Gastrocnemius medialis (tissue), 4 donors: ENCODE data around the gene ISLR. TPM values are rescaled to one million over a fixed set of nuclear protein-coding genes. Genes with fewer than 3 reads are reported as not detected.

Source experiments
- ATAC-seq, 2 donors: fragments of 150-250 bp; one replicate each; pipeline ENCODE4 v1.9.1; 2016
- DNase-seq, 2 donors: peaks; one replicate each; pipeline ENCODE4 v3.0.0-alpha.2; 2019
- H3K27ac ChIP-seq, 4 donors: fragments of 200-600 bp; sonication (generic); 1 replicate in 1 of 4; 2 replicates in 3 of 4; pipeline ENCODE4 v1.5.1; 2016 to 2018; ENCODE audit warnings: mild to moderate bottlenecking in 2 of 4, moderate library complexity in 1 of 4
- H3K27me3 ChIP-seq, 3 donors: fragments of 200-600 bp; sonication (generic) in 2 of 3; 1 replicate in 1 of 3; 2 replicates in 2 of 3; pipeline versions ENCODE4 v1.5.1 to v1.6.0; 2016 to 2019; ENCODE audit warnings: mild to moderate bottlenecking in 1 of 3, moderate library complexity in 1 of 3
- H3K36me3 ChIP-seq, 2 donors: fragments of 200-600 bp; sonication (generic) in 1 of 2; one replicate each; pipeline ENCODE4 v1.5.1; 2017 to 2018
- H3K4me1 ChIP-seq, 2 donors: fragments of 200-600 bp; sonication (generic) in 1 of 2; one replicate each; pipeline ENCODE4 v1.5.1; 2016 to 2017; ENCODE audit warnings: mild to moderate bottlenecking in 2 of 2
- H3K4me3 ChIP-seq, 4 donors: fragments of 200-600 bp; sonication (generic) in 3 of 4; 1 replicate in 1 of 4; 2 replicates in 3 of 4; pipeline ENCODE4 v1.5.1; 2016 to 2019; ENCODE audit warnings: mild to moderate bottlenecking in 2 of 4
- H3K9me3 ChIP-seq, 3 donors: fragments of 200-600 bp; sonication (generic) in 2 of 3; 1 replicate in 1 of 3; 2 replicates in 2 of 3; pipeline ENCODE4 v1.5.1; 2016 to 2019
- POLR2A ChIP-seq, 2 donors: fragments of 450-650 bp; IDR thresholded peaks; one replicate each; pipeline ENCODE4 v1.6.1; 2017; ENCODE audit warnings: antibody characterized with exemption in 2 of 2, mild to moderate bottlenecking in 2 of 2, moderate library complexity in 2 of 2
- in situ Hi-C, 4 donors: fragments of 200-750 bp; cut with MboI; loops; one replicate each; pipeline versions ENCODE4 v1.15.0 to v1.8.0; 2017; ENCODE audit warnings: low sequenced_read_pairs in 4 of 4
- intact Hi-C: fragments of 100-400 bp; cut with DNase I; formaldehyde crosslinking; loops from one replicate; pipeline ENCODE4 v1.15.1; 2023; ENCODE audit warnings: low total_unique reads
- total RNA-seq, 4 donors: library from RNA; depleted of rRNA; stranded (reverse); fragments of >200 nt; gene quantifications; one replicate each; pipeline versions ENCODE4 v1.1.0 to v1.2.3, GENCODE V29; 2016
- TF ChIP-seq, protein P1 (sequence below), 5 experiments: fragments of 450-650 bp in 3 of 5; fragments of 200-600 bp in 2 of 5; sonication (generic) in 2 of 5; IDR thresholded peaks in 4 of 5; conservative IDR thresholded peaks in 1 of 5; 1 replicate in 4 of 5; 2 replicates in 1 of 5; pipeline ENCODE4 v1.5.1; 2016 to 2019; ENCODE audit warnings: antibody characterized with exemption in 5 of 5, mild to moderate bottlenecking in 3 of 5, moderate library complexity in 3 of 5

Gene ISLR, protein sequence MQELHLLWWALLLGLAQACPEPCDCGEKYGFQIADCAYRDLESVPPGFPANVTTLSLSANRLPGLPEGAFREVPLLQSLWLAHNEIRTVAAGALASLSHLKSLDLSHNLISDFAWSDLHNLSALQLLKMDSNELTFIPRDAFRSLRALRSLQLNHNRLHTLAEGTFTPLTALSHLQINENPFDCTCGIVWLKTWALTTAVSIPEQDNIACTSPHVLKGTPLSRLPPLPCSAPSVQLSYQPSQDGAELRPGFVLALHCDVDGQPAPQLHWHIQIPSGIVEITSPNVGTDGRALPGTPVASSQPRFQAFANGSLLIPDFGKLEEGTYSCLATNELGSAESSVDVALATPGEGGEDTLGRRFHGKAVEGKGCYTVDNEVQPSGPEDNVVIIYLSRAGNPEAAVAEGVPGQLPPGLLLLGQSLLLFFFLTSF
- 10 to 100 TPM in 3 of 4 donors, 1 to 10 TPM in 1; 5.9 to 29.4 (median 25.9) TPM for total RNA-seq

DNA sequence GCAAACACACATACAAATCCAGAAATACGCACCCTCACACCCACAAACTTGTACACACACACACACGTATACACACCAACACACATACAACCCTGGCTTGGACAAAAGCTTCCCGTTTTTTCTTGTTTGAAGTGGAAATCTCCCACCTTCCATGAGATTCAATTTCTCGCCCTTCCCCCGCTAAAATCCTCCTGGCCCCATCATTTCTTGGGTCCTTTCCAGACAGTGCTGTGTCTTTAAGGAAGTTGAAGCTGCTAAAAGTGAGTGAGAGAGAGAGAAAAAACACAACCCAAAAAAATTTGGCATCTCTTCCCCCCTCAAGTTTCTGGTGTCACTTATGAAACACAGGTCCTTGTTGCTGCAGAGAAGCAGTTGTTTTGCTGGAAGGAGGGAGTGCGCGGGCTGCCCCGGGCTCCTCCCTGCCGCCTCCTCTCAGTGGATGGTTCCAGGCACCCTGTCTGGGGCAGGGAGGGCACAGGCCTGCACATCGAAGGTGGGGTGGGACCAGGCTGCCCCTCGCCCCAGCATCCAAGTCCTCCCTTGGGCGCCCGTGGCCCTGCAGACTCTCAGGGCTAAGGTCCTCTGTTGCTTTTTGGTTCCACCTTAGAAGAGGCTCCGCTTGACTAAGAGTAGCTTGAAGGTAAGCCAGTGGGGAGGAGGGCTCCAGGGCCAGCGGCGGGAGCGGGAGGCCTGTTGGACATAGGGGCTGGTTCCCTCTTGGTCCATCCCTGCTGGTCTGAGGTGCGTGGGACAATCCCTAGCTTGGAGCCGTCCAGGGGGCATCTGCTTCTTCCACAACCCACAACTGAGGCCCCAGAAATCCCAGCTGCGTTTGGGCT is at the start of gene ISLR:
ISLR (plus strand) TSS at position 331 of the 839 bp plus-strand sequence. CDS start 1,149 bp downstream, outside the sequence.
- in situ Hi-C loops = no loop called here
- TF ChIP-seq, protein P1, sequence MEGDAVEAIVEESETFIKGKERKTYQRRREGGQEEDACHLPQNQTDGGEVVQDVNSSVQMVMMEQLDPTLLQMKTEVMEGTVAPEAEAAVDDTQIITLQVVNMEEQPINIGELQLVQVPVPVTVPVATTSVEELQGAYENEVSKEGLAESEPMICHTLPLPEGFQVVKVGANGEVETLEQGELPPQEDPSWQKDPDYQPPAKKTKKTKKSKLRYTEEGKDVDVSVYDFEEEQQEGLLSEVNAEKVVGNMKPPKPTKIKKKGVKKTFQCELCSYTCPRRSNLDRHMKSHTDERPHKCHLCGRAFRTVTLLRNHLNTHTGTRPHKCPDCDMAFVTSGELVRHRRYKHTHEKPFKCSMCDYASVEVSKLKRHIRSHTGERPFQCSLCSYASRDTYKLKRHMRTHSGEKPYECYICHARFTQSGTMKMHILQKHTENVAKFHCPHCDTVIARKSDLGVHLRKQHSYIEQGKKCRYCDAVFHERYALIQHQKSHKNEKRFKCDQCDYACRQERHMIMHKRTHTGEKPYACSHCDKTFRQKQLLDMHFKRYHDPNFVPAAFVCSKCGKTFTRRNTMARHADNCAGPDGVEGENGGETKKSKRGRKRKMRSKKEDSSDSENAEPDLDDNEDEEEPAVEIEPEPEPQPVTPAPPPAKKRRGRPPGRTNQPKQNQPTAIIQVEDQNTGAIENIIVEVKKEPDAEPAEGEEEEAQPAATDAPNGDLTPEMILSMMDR (IDR thresholded peaks at IDR 0.05 in 4 of 5, conservative IDR thresholded peaks at IDR 0.05 in 1 of 5) = no peak
- peak in 1 of 2 donors; percentile 15 for TF ChIP-seq POLR2A (IDR thresholded peaks at IDR 0.05)
- ATAC-seq (peak; percentile 50 to 74), DNase-seq (peak in 1 of 2 donors; percentile 47)
- Histone ChIP-seq H3K4me1 (peaks cover 3 to 11% of the 10 kb centered on the region in 2 donors), H3K36me3 (no peaks in the 10 kb centered on the region), H3K27me3 (no peaks in the 10 kb centered on the region), H3K9me3 (no peaks in the 10 kb centered on the region), H3K27ac (peak within 1 kb of the TSS; percentile 27 to 78 (median 52)), H3K4me3 (peak within 1 kb of the TSS; percentile 18 to 33 (median 30))
- intact Hi-C loops = loop anchor here (5.0 kb wide), 1 partner anchor 36 kb away; no protein-coding TSS in a partner anchor

DNA sequence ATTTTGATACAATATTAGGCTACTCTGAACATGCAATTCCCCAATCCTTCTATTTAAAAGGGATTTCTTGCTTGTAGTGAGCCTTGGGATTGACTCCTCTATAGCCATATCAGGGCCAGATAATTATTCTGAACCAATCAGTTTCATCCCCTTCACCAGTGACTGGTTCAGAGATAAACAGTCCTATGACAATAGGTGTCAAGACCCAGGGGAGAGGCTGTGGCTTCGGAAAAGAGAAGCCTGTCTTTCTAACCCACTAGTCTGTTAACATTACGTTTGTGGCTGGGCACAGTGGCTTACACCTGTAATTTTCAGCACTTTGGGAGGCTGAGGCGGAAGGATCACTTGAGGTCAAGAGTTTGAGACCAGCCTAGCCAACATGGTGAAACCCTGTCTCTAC is 49.3 kb upstream of the ISLR start:
- TF ChIP-seq, protein P1 (IDR thresholded peaks at IDR 0.05 in 4 of 5, conservative IDR thresholded peaks at IDR 0.05 in 1 of 5) = no peak
- TF ChIP-seq POLR2A (IDR thresholded peaks at IDR 0.05) = no peak
- in situ Hi-C loops = loop anchor here in 2 of 4 donors (5.0 to 10.0 kb wide), 2 partner anchors 69 to 183 kb away; no protein-coding TSS in a partner anchor
- peaks cover 22 to 37% (median 24%) of the 10 kb centered on the region in 3 donors for H3K27me3 ChIP-seq

DNA sequence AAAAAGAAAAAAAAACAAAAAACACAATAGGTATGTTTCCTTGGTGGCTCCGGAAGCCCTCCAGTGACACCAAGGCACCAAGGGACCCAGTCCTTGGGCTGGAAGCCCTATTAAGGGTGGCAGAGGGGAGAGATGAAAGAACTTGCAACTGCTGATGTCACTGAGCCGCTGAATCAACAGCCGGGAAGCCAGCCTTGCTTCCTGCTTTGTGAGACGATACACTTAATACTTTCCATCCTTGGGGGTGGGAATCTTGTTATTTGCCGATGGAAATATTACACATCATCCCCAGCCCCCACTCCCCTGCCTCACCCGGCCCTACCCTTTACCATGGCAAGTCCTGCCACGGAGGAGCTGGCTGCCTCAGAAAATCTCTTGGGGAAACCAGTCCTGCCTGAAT is 48.8 kb upstream of the ISLR start:
- peaks cover 28 to 43% (median 29%) of the 10 kb centered on the region in 3 donors for H3K27me3 ChIP-seq
- intact Hi-C loops = loop anchor here (10.0 kb wide), 2 partner anchors 150 to 1150 kb away; no protein-coding TSS in a partner anchor

More for the DNA sequence above, 49.3 kb upstream of the ISLR start:
- intact Hi-C loops = loop anchor here (10.0 kb wide), 2 partner anchors 149 to 1151 kb away; no protein-coding TSS in a partner anchor
- no peak overlapping the region for H3K27ac ChIP-seq
- no peak overlapping the region for H3K4me3 ChIP-seq
- DNase-seq (no peak), ATAC-seq (no peak)
- no peaks in the 10 kb centered on the region for H3K9me3 ChIP-seq
- peaks cover 0 to 5% of the 10 kb centered on the region in 2 donors for H3K4me1 ChIP-seq
- no peaks in the 10 kb centered on the region for H3K36me3 ChIP-seq

More for the DNA sequence above, 48.8 kb upstream of the ISLR start:
- TF ChIP-seq, protein P1 (IDR thresholded peaks at IDR 0.05 in 4 of 5, conservative IDR thresholded peaks at IDR 0.05 in 1 of 5) = no peak
- TF ChIP-seq POLR2A (IDR thresholded peaks at IDR 0.05) = no peak
- Histone ChIP-seq H3K9me3 (no peaks in the 10 kb centered on the region), H3K4me1 (peaks cover 0 to 8% of the 10 kb centered on the region in 2 donors), H3K36me3 (no peaks in the 10 kb centered on the region), H3K4me3 (no peak overlapping the region), H3K27ac (no peak overlapping the region)
- DNase-seq (no peak), ATAC-seq (no peak)
- in situ Hi-C loops = loop anchor here in 3 of 4 donors (5.0 to 10.0 kb wide), 2 partner anchors 70 to 183 kb away; no protein-coding TSS in a partner anchor
